ENCODE measurements around the gene DIPK1C. TPM values are rescaled to one million over a fixed set of nuclear protein-coding genes. Genes with fewer than 3 reads are reported as not detected.

The DIPK1C gene
- total RNA-seq, 1 experiment from 2014 or later, result 0.26 TPM

DNA sequence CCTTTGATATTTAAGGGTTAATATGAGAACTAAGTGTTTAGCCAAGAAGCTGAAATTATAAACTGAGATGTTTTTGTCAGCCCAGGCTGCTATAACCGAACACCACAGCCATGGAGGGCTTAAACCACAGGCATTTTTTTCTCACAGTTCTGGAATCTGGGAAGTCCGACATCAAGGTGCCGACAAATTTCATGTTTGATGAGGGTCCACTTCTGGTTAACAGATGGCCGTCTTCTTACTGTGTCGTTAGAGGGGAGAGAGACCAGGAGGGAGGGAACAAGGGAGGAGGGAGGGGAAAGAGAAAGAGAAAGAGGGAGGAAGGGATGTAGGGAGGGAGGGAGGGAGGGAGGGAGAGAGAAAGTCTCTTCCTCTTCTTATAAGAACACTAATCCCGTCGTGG lies 32.6 kb upstream of the DIPK1C start:
- CTCF ChIA-PET, result interaction anchor here (0.7 kb wide), 1 partner anchor 142 kb away, joined by 4 read pairs; no protein-coding TSS in a partner anchor
- peaks cover 2% of the 10 kb centered on the region; the same call in 1 of the 2 replicates for H3K27me3 ChIP-seq (ENCODE audit: control insufficient read depth, insufficient read depth, low read length)
- H3K9me3 ChIP-seq (ENCODE audit: control insufficient read depth, insufficient read depth, low read depth, low read length), result no peaks in the 10 kb centered on the region
- BruUV-seq (replicated peaks), result no TSS peak
- no peak overlapping the region for H3K27ac ChIP-seq (ENCODE audit: low read length)
- in situ Hi-C loops (cut with HindIII; ENCODE audit: low pct_unique_long_range_greater_than_20kb, low sequenced_read_pairs) (no loop called here), intact Hi-C loops (cut with micrococcal nuclease; ENCODE audit: unreplicated experiment) (no loop called here)
- DNase-seq (ENCODE audit: low read depth, low spot score) (no peak), ATAC-seq (no peak)
- no peaks in the 10 kb centered on the region for H3K36me3 ChIP-seq (ENCODE audit: control insufficient read depth, insufficient read depth, low read length)
- POLR2A ChIA-PET, result interaction anchor here (0.6 kb wide), 1 partner anchor 41 kb away, joined by 4 read pairs; no protein-coding TSS in a partner anchor
- peak; percentile 44; the same call in 1 of the 2 replicates for TF ChIP-seq TCF7L2 (IDR thresholded peaks at IDR 0.05; ENCODE audit: low read depth, low read length)
- TF ChIP-seq, protein P1, sequence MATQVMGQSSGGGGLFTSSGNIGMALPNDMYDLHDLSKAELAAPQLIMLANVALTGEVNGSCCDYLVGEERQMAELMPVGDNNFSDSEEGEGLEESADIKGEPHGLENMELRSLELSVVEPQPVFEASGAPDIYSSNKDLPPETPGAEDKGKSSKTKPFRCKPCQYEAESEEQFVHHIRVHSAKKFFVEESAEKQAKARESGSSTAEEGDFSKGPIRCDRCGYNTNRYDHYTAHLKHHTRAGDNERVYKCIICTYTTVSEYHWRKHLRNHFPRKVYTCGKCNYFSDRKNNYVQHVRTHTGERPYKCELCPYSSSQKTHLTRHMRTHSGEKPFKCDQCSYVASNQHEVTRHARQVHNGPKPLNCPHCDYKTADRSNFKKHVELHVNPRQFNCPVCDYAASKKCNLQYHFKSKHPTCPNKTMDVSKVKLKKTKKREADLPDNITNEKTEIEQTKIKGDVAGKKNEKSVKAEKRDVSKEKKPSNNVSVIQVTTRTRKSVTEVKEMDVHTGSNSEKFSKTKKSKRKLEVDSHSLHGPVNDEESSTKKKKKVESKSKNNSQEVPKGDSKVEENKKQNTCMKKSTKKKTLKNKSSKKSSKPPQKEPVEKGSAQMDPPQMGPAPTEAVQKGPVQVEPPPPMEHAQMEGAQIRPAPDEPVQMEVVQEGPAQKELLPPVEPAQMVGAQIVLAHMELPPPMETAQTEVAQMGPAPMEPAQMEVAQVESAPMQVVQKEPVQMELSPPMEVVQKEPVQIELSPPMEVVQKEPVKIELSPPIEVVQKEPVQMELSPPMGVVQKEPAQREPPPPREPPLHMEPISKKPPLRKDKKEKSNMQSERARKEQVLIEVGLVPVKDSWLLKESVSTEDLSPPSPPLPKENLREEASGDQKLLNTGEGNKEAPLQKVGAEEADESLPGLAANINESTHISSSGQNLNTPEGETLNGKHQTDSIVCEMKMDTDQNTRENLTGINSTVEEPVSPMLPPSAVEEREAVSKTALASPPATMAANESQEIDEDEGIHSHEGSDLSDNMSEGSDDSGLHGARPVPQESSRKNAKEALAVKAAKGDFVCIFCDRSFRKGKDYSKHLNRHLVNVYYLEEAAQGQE (IDR thresholded peaks at IDR 0.05; ENCODE audit: insufficient read depth in 1 of 2, low read depth in 2 of 2, low read length in 1 of 2), result no peak
- no peaks in the 10 kb centered on the region for H3K4me1 ChIP-seq (ENCODE audit: control insufficient read depth, insufficient read depth, low read length)
- H3K4me3 ChIP-seq (ENCODE audit: low read depth in 2 of 2, low read length in 2 of 2), result no peak overlapping the region

DNA sequence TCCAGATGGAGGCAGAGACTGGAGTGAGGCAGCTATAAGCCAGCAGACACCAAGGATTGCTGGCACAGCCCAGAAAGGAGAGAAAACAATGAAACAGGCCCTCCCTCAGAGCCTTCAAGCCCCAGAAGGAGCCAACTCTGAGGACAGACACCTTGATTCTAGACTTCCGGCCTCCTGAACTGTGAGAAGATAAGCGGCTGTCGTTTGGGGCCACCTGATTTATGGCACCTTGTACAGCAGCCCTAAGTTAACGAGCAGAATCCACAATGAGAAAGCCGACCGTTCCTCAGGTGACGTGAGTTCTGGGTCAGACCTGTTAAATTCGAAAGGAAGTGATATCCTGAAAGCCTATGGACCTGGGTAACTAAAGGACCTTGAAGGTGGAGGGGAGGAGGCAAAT lies 31.8 kb upstream of the DIPK1C start:
- POLR2A ChIA-PET, result no interaction called here
- no peaks in the 10 kb centered on the region for H3K9me3 ChIP-seq (ENCODE audit: control insufficient read depth, insufficient read depth, low read depth, low read length)
- no peak overlapping the region for H3K4me3 ChIP-seq (ENCODE audit: low read depth in 2 of 2, low read length in 2 of 2)
- no peak for ATAC-seq
- H3K27ac ChIP-seq (ENCODE audit: low read length), result no peak overlapping the region
- CTCF ChIA-PET, result no interaction called here
- H3K27me3 ChIP-seq (ENCODE audit: control insufficient read depth, insufficient read depth, low read length), result peaks cover 2% of the 10 kb centered on the region; the same call in 1 of the 2 replicates
- in situ Hi-C loops (cut with HindIII; ENCODE audit: low pct_unique_long_range_greater_than_20kb, low sequenced_read_pairs), result no loop called here
- H3K4me1 ChIP-seq (ENCODE audit: control insufficient read depth, insufficient read depth, low read length), result no peaks in the 10 kb centered on the region
- no peaks in the 10 kb centered on the region for H3K36me3 ChIP-seq (ENCODE audit: control insufficient read depth, insufficient read depth, low read length)
- TF ChIP-seq TCF7L2 (IDR thresholded peaks at IDR 0.05; ENCODE audit: low read depth, low read length) (no peak), POLR2AphosphoS5 (IDR thresholded peaks at IDR 0.05; ENCODE audit: low read depth, low read length) (no peak), SIN3A (IDR thresholded peaks at IDR 0.05; ENCODE audit: borderline replicate concordance, insufficient read depth, low read depth, low read length) (no peak)
- TF ChIP-seq, protein P2, sequence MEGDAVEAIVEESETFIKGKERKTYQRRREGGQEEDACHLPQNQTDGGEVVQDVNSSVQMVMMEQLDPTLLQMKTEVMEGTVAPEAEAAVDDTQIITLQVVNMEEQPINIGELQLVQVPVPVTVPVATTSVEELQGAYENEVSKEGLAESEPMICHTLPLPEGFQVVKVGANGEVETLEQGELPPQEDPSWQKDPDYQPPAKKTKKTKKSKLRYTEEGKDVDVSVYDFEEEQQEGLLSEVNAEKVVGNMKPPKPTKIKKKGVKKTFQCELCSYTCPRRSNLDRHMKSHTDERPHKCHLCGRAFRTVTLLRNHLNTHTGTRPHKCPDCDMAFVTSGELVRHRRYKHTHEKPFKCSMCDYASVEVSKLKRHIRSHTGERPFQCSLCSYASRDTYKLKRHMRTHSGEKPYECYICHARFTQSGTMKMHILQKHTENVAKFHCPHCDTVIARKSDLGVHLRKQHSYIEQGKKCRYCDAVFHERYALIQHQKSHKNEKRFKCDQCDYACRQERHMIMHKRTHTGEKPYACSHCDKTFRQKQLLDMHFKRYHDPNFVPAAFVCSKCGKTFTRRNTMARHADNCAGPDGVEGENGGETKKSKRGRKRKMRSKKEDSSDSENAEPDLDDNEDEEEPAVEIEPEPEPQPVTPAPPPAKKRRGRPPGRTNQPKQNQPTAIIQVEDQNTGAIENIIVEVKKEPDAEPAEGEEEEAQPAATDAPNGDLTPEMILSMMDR (IDR thresholded peaks at IDR 0.05), result no peak
- TF ChIP-seq, protein P1 (IDR thresholded peaks at IDR 0.05; ENCODE audit: insufficient read depth in 1 of 2, low read depth in 2 of 2, low read length in 1 of 2), result no peak
- no peak for DNase-seq (ENCODE audit: low read depth, low spot score)
- intact Hi-C loops (cut with micrococcal nuclease; ENCODE audit: unreplicated experiment), result no loop called here
- BruUV-seq (replicated peaks), result no TSS peak

All from Panc1 (cell line).